ENCODE measurements around the gene ATIC.

Gene ATIC

DNA sequence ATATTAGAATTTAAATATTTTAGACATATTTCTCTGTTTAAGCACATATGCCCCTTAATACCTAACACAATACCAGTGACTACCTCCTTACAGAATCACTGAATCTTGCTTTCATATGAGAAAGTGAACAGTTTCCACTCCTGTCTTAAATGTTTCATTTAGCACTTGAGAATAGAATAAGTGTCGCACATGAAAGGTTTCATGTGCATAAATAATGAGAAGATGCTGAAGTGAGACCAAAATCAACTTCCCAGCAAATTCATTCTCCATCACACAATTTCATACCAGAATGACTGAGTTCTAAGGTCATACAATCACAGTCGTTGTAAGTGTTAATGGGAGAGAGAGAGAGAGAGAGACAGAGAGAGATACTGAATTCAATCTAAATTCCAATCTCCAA lies 51.2 kb downstream of the ATIC start:
- ATAC-seq, result no peak
- TF ChIP-seq PPARA (CRISPR knock-in tag; IDR thresholded peaks at IDR 0.05; ENCODE audit: borderline replicate concordance) (no peak), GLIS3 (CRISPR knock-in tag; IDR thresholded peaks at IDR 0.05) (no peak), BACH2 (CRISPR knock-in tag; IDR thresholded peaks at IDR 0.05; ENCODE audit: borderline replicate concordance) (no peak), SNAI2 (CRISPR knock-in tag; IDR thresholded peaks at IDR 0.05) (no peak), ARNTL (CRISPR knock-in tag; IDR thresholded peaks at IDR 0.05; ENCODE audit: borderline replicate concordance, low read depth) (no peak), ZC3H10 (CRISPR knock-in tag; IDR thresholded peaks at IDR 0.05) (no peak), TCF4 (CRISPR knock-in tag; IDR thresholded peaks at IDR 0.05; ENCODE audit: borderline replicate concordance) (no peak), ISL1 (CRISPR knock-in tag; IDR thresholded peaks at IDR 0.05) (no peak), ESRRG (CRISPR knock-in tag; IDR thresholded peaks at IDR 0.05) (no peak), ZFP30 (CRISPR knock-in tag; IDR thresholded peaks at IDR 0.05) (no peak), RARB (CRISPR knock-in tag; IDR thresholded peaks at IDR 0.05) (no peak), CSDC2 (CRISPR knock-in tag; IDR thresholded peaks at IDR 0.05) (no peak), ZNF565 (CRISPR knock-in tag; conservative IDR thresholded peaks at IDR 0.05; ENCODE audit: low read depth) (no peak), ZNF8 (CRISPR knock-in tag; IDR thresholded peaks at IDR 0.05) (no peak), ZNF70 (CRISPR knock-in tag; IDR thresholded peaks at IDR 0.05) (no peak)
- TF ChIP-seq, protein P1, sequence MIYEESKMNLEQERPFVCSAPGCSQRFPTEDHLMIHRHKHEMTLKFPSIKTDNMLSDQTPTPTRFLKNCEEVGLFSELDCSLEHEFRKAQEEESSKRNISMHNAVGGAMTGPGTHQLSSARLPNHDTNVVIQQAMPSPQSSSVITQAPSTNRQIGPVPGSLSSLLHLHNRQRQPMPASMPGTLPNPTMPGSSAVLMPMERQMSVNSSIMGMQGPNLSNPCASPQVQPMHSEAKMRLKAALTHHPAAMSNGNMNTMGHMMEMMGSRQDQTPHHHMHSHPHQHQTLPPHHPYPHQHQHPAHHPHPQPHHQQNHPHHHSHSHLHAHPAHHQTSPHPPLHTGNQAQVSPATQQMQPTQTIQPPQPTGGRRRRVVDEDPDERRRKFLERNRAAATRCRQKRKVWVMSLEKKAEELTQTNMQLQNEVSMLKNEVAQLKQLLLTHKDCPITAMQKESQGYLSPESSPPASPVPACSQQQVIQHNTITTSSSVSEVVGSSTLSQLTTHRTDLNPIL (CRISPR knock-in tag; IDR thresholded peaks at IDR 0.05; ENCODE audit: low read depth), result no peak
- TF ChIP-seq, protein P2, sequence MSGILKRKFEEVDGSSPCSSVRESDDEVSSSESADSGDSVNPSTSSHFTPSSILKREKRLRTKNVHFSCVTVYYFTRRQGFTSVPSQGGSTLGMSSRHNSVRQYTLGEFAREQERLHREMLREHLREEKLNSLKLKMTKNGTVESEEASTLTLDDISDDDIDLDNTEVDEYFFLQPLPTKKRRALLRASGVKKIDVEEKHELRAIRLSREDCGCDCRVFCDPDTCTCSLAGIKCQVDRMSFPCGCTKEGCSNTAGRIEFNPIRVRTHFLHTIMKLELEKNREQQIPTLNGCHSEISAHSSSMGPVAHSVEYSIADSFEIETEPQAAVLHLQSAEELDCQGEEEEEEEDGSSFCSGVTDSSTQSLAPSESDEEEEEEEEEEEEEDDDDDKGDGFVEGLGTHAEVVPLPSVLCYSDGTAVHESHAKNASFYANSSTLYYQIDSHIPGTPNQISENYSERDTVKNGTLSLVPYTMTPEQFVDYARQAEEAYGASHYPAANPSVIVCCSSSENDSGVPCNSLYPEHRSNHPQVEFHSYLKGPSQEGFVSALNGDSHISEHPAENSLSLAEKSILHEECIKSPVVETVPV (CRISPR knock-in tag; IDR thresholded peaks at IDR 0.05), result no peak

DNA sequence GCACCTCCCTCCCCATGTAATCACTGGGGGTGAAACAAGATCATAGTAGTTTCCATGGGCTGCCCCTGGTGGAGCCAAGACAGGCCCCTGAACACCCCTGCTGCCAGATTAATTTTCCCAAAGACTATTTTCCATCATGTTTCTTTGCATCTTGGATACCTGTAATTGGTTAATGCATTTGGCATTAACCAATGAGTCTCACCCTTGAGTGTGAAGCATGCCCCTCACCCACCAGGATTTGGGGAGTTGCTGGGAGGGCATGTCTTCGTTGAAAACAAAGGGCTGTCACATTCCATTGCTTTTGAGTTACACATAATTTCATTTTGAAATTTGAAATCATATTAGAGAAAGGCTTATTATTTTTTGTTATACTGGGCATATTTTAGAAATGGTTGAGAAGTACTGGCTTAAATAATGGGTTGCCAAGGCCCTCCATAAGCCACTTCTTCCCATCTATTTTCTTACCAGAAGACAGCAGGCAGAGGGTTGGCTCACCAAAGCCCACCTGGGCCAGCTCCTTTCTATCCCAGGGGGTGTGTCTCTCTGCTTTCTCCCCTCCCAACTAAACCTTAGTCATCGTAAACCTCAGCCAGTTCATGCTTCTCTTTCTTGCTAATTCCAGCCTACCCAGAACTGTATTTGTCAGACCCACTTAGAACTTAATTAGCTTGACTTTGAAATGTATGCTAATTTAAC lies 51.8 kb downstream of the ATIC start:
- TF ChIP-seq ISL1 (CRISPR knock-in tag; IDR thresholded peaks at IDR 0.05) (no peak), TOX (CRISPR knock-in tag; IDR thresholded peaks at IDR 0.05; ENCODE audit: borderline replicate concordance) (no peak)
- TF ChIP-seq, protein P2 (CRISPR knock-in tag; IDR thresholded peaks at IDR 0.05), result no peak
- ATAC-seq, result peak; percentile 8; the same call in 2 of the 3 replicates

DNA sequence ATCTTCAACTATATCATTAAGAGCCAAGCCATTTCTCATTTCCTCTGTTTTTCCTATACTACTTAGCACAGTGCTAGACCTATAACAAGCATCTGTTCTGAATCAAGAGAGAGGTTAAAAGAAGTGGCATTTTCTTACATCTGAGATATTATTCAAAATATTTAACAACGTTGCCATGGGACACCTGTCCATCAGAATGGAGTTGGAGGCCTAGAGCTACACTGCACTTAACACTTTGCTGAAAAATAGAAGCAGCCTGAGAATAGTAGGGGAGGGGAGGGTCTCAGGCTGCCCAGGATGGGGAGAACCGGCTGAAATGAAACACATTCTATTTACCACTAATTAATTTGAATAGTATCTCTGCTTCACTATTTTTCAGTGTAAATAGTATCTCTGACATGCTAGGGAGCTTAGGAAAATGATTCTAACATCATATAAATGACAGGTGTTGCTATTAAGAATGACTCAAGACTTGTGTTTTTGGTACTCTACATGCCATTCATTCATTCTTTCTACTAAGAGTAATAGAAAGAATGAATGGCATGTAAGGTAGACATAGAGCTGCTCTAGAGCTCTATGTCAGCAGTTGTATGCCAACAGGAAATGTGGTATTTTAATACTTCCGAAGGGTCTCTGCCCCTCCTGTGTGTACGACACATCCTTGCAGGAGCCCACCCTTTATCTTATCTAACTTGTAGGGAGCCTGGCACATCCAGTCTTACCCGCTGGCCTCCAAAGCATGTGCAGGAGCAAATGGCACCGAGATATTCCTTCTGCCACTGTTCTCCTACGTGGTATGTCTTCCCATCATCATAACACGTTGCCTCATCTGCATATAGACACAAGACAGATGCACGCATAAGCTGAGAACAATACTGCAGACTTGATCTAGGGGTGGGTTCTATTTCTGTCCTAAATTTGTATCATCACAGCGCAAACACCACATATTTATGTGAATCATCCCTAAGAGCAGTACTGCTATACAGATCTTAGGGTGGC lies 52.6 kb downstream of the ATIC start:
- TF ChIP-seq ZFP30 (CRISPR knock-in tag; IDR thresholded peaks at IDR 0.05) (no peak), TCF4 (CRISPR knock-in tag; IDR thresholded peaks at IDR 0.05; ENCODE audit: borderline replicate concordance) (no peak), ESRRG (CRISPR knock-in tag; IDR thresholded peaks at IDR 0.05) (no peak), BACH2 (CRISPR knock-in tag; IDR thresholded peaks at IDR 0.05; ENCODE audit: borderline replicate concordance) (no peak), ZNF8 (CRISPR knock-in tag; IDR thresholded peaks at IDR 0.05) (no peak), ZFP3 (CRISPR knock-in tag; IDR thresholded peaks at IDR 0.05) (0 out of 2 replicates have a peak, but pooled peaks have one; percentile 26)
- TF ChIP-seq, protein P3, sequence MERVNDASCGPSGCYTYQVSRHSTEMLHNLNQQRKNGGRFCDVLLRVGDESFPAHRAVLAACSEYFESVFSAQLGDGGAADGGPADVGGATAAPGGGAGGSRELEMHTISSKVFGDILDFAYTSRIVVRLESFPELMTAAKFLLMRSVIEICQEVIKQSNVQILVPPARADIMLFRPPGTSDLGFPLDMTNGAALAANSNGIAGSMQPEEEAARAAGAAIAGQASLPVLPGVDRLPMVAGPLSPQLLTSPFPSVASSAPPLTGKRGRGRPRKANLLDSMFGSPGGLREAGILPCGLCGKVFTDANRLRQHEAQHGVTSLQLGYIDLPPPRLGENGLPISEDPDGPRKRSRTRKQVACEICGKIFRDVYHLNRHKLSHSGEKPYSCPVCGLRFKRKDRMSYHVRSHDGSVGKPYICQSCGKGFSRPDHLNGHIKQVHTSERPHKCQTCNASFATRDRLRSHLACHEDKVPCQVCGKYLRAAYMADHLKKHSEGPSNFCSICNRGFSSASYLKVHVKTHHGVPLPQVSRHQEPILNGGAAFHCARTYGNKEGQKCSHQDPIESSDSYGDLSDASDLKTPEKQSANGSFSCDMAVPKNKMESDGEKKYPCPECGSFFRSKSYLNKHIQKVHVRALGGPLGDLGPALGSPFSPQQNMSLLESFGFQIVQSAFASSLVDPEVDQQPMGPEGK (CRISPR knock-in tag; IDR thresholded peaks at IDR 0.05; ENCODE audit: borderline replicate concordance), result no peak; the same call in 1 of the 2 replicates
- TF ChIP-seq, protein P1 (CRISPR knock-in tag; IDR thresholded peaks at IDR 0.05; ENCODE audit: low read depth), result no peak
- peak; percentile 63 for ATAC-seq

All from SK-N-SH treated with all-trans-retinoic acid at 6 μM for 48 hours (cell line).